IMR-90 (cell line): Measurements from ENCODE around the gene DISC1. TPM values are rescaled to one million over a fixed set of nuclear protein-coding genes. Genes with fewer than 3 reads are reported as not detected.

Experiments
- ATAC-seq: fragments of 200-7000 bp; cut with Tn5 transposase; 2 replicates; pipeline ENCODE4 v1.9.1; 2020; ENCODE audit warnings: low read depth, mild to moderate bottlenecking, moderate library complexity
- BruUV-seq: library from RNA; stranded (reverse); fragments of 400-500 nt; replicated peaks from 2 replicates; lab custom pipeline; 2021; lab: Mats Ljungman, UMichigan
- CTCF ChIA-PET: fragments of 300-600 bp; formaldehyde crosslinking; extraction: SDS; loops from one replicate; lab custom pipeline; 2021; ENCODE audit warnings: antibody characterized with exemption; lab: Yijun Ruan, JAX
- POLR2A ChIA-PET: fragments of 300-600 bp; sonication (Branson Sonifier 250); formaldehyde crosslinking; loops from one replicate; lab custom pipeline; 2022; ENCODE audit warnings: antibody characterized with exemption; ENCODE audit not compliant: unreplicated experiment; lab: Charles Lee
- DNase-seq: peaks from one replicate; pipeline ENCODE4 v3.0.0; 2013
- H2AFZ ChIP-seq: replicated peaks from 2 replicates; pipeline ENCODE3; 2013; ENCODE audit warnings: low read length, mild to moderate bottlenecking; ENCODE audit not compliant: poor library complexity
- H2AK5ac ChIP-seq: 2 replicates; pipeline ENCODE4 v1.6.1; 2013; ENCODE audit warnings: low read depth, low read length, inconsistent platforms
- H2AK9ac ChIP-seq: replicated peaks from 2 replicates; pipeline ENCODE3; 2013; ENCODE audit warnings: mild to moderate bottlenecking, low read depth, low read length, moderate library complexity; ENCODE audit not compliant: poor library complexity
- H2BK120ac ChIP-seq: 2 replicates; pipeline ENCODE4 v1.6.1; 2013; ENCODE audit warnings: low read depth, low read length, inconsistent platforms
- H2BK15ac ChIP-seq: 3 replicates; pipeline ENCODE4 v1.6.1; 2013; ENCODE audit warnings: low read depth, low read length, inconsistent platforms
- H2BK20ac ChIP-seq: 2 replicates; pipeline ENCODE4 v1.6.1; 2013; ENCODE audit warnings: low read depth, mild to moderate bottlenecking, inconsistent platforms, low read length, moderate library complexity
- H2BK5ac ChIP-seq: 2 replicates; pipeline ENCODE4 v1.6.1; 2013; ENCODE audit warnings: mild to moderate bottlenecking, low read depth, low read length, inconsistent platforms; ENCODE audit not compliant: poor library complexity, severe bottlenecking
- H3K14ac ChIP-seq: replicated peaks from 2 replicates; pipeline ENCODE4 v1.6.1; 2013; ENCODE audit warnings: low read depth, low read length, inconsistent platforms
- H3K18ac ChIP-seq: 2 replicates; pipeline ENCODE4 v1.6.1; 2013; ENCODE audit warnings: low read depth, low read length, control low read depth
- H3K23ac ChIP-seq: 2 replicates; pipeline ENCODE4 v1.6.1; 2013; ENCODE audit warnings: low read depth, low read length, inconsistent platforms
- H3K27ac ChIP-seq: 2 replicates; pipeline ENCODE4 v1.5.1; 2013; ENCODE audit warnings: mild to moderate bottlenecking, control low read depth, low read length; ENCODE audit not compliant: insufficient read depth
- H3K27me3 ChIP-seq: 2 replicates; pipeline ENCODE4 v1.6.1; 2013; ENCODE audit warnings: low read length; ENCODE audit not compliant: control insufficient read depth, insufficient read depth
- H3K36me3 ChIP-seq: 2 replicates; pipeline ENCODE4 v1.6.1; 2013; ENCODE audit warnings: low read length, mixed read lengths; ENCODE audit not compliant: control insufficient read depth, insufficient read depth
- H3K4ac ChIP-seq: 2 replicates; pipeline ENCODE4 v1.6.1; 2013; ENCODE audit warnings: low read depth, low read length, inconsistent platforms
- H3K4me1 ChIP-seq: 2 replicates; pipeline ENCODE4 v1.6.1; 2013; ENCODE audit warnings: low read length, mixed read lengths; ENCODE audit not compliant: control insufficient read depth, insufficient read depth
- H3K4me2 ChIP-seq: 2 replicates; pipeline ENCODE4 v1.6.1; 2013; ENCODE audit warnings: low read depth, mild to moderate bottlenecking, control low read depth, low read length, moderate library complexity
- H3K4me3 ChIP-seq: 2 replicates; pipeline ENCODE4 v1.5.1; 2013; ENCODE audit warnings: low read depth, mild to moderate bottlenecking, control low read depth, low read length, moderate library complexity; ENCODE audit not compliant: insufficient read depth
- H3K56ac ChIP-seq: 2 replicates; pipeline ENCODE4 v1.6.1; 2013; ENCODE audit warnings: low read length, inconsistent platforms; ENCODE audit not compliant: insufficient read depth; ENCODE audit errors: extremely low read depth
- H3K79me1 ChIP-seq, 2 experiments: 2 replicates each; pipeline ENCODE4 v1.6.1; 2013; ENCODE audit warnings: low read length in 2 of 2, inconsistent platforms in 1 of 2, low read depth in 1 of 2
- H3K9ac ChIP-seq: 2 replicates; pipeline ENCODE4 v1.6.1; 2013; ENCODE audit warnings: low read depth, low read length, control low read depth
- H3K9me1 ChIP-seq: 2 replicates; pipeline ENCODE4 v1.6.1; 2013; ENCODE audit warnings: low read length, inconsistent platforms; ENCODE audit not compliant: insufficient read depth
- H3K9me3 ChIP-seq: 2 replicates; pipeline ENCODE4 v1.6.1; 2013; ENCODE audit warnings: low read length; ENCODE audit not compliant: control insufficient read depth, insufficient read depth
- H4K20me1 ChIP-seq: 2 replicates; pipeline ENCODE4 v1.6.1; 2013; ENCODE audit warnings: low read length, inconsistent platforms; ENCODE audit not compliant: insufficient read depth
- H4K5ac ChIP-seq: 2 replicates; pipeline ENCODE4 v1.6.1; 2013; ENCODE audit warnings: mild to moderate bottlenecking, low read depth, low read length, control low read depth
- H4K8ac ChIP-seq, 2 experiments: 2 replicates each; pipeline ENCODE4 v1.6.1; 2013; ENCODE audit warnings: low read depth in 2 of 2, low read length in 2 of 2, control low read depth in 1 of 2, inconsistent platforms in 1 of 2
- H4K91ac ChIP-seq: 2 replicates; pipeline ENCODE4 v1.6.1; 2013; ENCODE audit warnings: low read depth, low read length, inconsistent platforms; ENCODE audit not compliant: insufficient read depth
- MAZ ChIP-seq: IDR thresholded peaks from 2 replicates; pipeline ENCODE4 v1.6.1; 2012; ENCODE audit warnings: low read depth, mild to moderate bottlenecking, low read length, improper control_type of control experiment, moderate library complexity, borderline replicate concordance
- MXI1 ChIP-seq: IDR thresholded peaks from 2 replicates; pipeline ENCODE4 v1.6.1; 2012; ENCODE audit warnings: low read depth, mild to moderate bottlenecking, low read length, moderate library complexity, borderline replicate concordance
- POLR2A ChIP-seq: IDR thresholded peaks from 2 replicates; pipeline ENCODE4 v1.6.1; 2012; ENCODE audit warnings: mild to moderate bottlenecking, low read depth, low read length
- RCOR1 ChIP-seq: IDR thresholded peaks from 2 replicates; pipeline ENCODE4 v1.6.1; 2012; ENCODE audit warnings: mild to moderate bottlenecking, low read length, improper control_type of control experiment; ENCODE audit not compliant: insufficient replicate concordance
- RFX5 ChIP-seq: IDR thresholded peaks from 2 replicates; pipeline ENCODE4 v1.8.0; 2012; ENCODE audit warnings: low read depth, mild to moderate bottlenecking, low read length, moderate library complexity
- SMC3 ChIP-seq: fragments of 150-350 bp; IDR thresholded peaks from 2 replicates; pipeline ENCODE4 v1.6.1; 2016; ENCODE audit warnings: low read depth, mild to moderate bottlenecking, antibody characterized with exemption, low read length, moderate library complexity
- WGBS, 2 experiments: methylation state at CpG; one replicate each; pipeline versions ENCODE4 v1.1.5 to v1.1.7; 2013; ENCODE audit warnings: missing lambda C conversion rate in 2 of 2; ENCODE audit not compliant: insufficient read length in 1 of 2; ENCODE audit errors: extremely low coverage in 2 of 2; 5-methylcytosine and 5-hydroxymethylcytosine counted together
- dilution Hi-C: fragments of 300-500 bp; cut with HindIII; formaldehyde crosslinking; loops from one replicate; pipeline ENCODE4 v1.14.3; 2018; ENCODE audit warnings: low sequenced_read_pairs; ENCODE audit not compliant: unreplicated experiment
- in situ Hi-C: fragments of 300-500 bp; cut with MboI; formaldehyde crosslinking; loops from 3 replicates; pipeline ENCODE4 v1.14.3; 2019; ENCODE audit warnings: low sequenced_read_pairs, inconsistent platforms, mixed read lengths
- intact Hi-C: fragments of 100-400 bp; cut with micrococcal nuclease; formaldehyde crosslinking; loops from 2 replicates; pipeline ENCODE4 v1.10.0; 2022
- polyA plus RNA-seq, 3 experiments: library from polyadenylated mRNA; depleted of rRNA; stranded (reverse); fragments of >200 nt; gene quantifications; 2 replicates each; pipeline ENCODE4 v1.2.3, GENCODE V29; 2012; ENCODE audit warnings: low replicate concordance in 1 of 3
- total RNA-seq: library from RNA; depleted of rRNA; stranded (reverse); fragments of >200 nt; gene quantifications from 2 replicates; pipeline ENCODE4 v1.2.3, GENCODE V29; 2012
- TF ChIP-seq, protein P1 (sequence below): conservative IDR thresholded peaks from 2 replicates; pipeline ENCODE4 v1.5.1; 2012; ENCODE audit warnings: mild to moderate bottlenecking, low read depth, low read length, improper control_type of control experiment

Gene DISC1
- total and polyA plus RNA-seq, 2 of the 4 experiments (the other 2 are of a cell fraction) = 2.2 to 7.0 TPM

DNA sequence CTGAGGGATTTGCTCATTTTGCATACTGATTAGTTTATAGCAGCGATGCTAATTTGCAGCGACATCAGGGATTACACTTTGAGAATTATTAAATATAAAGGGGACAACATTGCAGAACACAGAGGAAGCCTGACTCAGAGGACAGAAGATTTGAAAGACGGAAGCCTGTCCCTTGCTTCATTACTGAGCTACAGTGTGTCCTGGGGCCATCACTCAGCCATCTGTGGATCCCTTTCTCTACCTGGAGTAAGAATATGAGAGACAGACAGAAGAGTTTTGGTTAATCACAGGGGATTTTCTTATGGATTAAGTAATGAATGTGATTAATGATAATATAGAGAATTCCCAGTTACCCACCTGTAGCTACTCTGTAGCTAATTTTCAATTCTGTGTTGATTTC is 134.7 kb downstream of the DISC1 start:
- H2AK5ac ChIP-seq = no peak overlapping the region
- no peaks in the 10 kb centered on the region for H3K9me3 ChIP-seq
- H3K4me2 ChIP-seq = no peak overlapping the region
- H3K18ac ChIP-seq = no peak overlapping the region
- H4K91ac ChIP-seq = no peak overlapping the region
- no peak overlapping the region for H2AK9ac ChIP-seq
- ChIA-PET POLR2A (no interaction called here), CTCF (interaction anchor here (1.3 kb wide), 1 partner anchor 11 kb away, joined by 3 read pairs; no protein-coding TSS in a partner anchor)
- dilution Hi-C loops (no loop called here), in situ Hi-C loops (no loop called here), intact Hi-C loops (no loop called here)
- H4K5ac ChIP-seq = no peak overlapping the region
- no peak overlapping the region for H3K27ac ChIP-seq
- no peak for TF ChIP-seq POLR2A
- TF ChIP-seq MXI1 = no peak
- TF ChIP-seq RCOR1 = no peak
- TF ChIP-seq SMC3 = no peak
- TF ChIP-seq, protein P1, sequence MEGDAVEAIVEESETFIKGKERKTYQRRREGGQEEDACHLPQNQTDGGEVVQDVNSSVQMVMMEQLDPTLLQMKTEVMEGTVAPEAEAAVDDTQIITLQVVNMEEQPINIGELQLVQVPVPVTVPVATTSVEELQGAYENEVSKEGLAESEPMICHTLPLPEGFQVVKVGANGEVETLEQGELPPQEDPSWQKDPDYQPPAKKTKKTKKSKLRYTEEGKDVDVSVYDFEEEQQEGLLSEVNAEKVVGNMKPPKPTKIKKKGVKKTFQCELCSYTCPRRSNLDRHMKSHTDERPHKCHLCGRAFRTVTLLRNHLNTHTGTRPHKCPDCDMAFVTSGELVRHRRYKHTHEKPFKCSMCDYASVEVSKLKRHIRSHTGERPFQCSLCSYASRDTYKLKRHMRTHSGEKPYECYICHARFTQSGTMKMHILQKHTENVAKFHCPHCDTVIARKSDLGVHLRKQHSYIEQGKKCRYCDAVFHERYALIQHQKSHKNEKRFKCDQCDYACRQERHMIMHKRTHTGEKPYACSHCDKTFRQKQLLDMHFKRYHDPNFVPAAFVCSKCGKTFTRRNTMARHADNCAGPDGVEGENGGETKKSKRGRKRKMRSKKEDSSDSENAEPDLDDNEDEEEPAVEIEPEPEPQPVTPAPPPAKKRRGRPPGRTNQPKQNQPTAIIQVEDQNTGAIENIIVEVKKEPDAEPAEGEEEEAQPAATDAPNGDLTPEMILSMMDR = no peak
- no peak for TF ChIP-seq RFX5
- TF ChIP-seq MAZ = no peak
- H3K56ac ChIP-seq = no peak overlapping the region
- no CpG with 5 or more reads among the region's 3 CpGs for WGBS, 2 experiments
- no peaks in the 10 kb centered on the region for H4K20me1 ChIP-seq
- H3K9ac ChIP-seq = no peak overlapping the region
- H3K14ac ChIP-seq = no peak overlapping the region
- H3K79me1 ChIP-seq = no peaks in the 10 kb centered on the region
- no peak overlapping the region for H3K23ac ChIP-seq
- no peak for ATAC-seq
- no peaks in the 10 kb centered on the region; the same call in 1 of the 2 replicates for H3K9me1 ChIP-seq
- no peak overlapping the region for H2BK120ac ChIP-seq
- H2BK15ac ChIP-seq = no peak overlapping the region
- H3K4me1 ChIP-seq = no peaks in the 10 kb centered on the region
- no peak overlapping the region for H2AFZ ChIP-seq
- no peak overlapping the region for H2BK5ac ChIP-seq
- BruUV-seq = no TSS peak
- H3K27me3 ChIP-seq = no peaks in the 10 kb centered on the region
- no peak overlapping the region for H3K4me3 ChIP-seq
- H2BK20ac ChIP-seq = no peak overlapping the region
- H3K4ac ChIP-seq = no peak overlapping the region
- H4K8ac ChIP-seq = no peak overlapping the region
- DNase-seq = no peak
- no peaks in the 10 kb centered on the region for H3K36me3 ChIP-seq
